IMR-90 (cell line): ENCODE measurements around the gene ANKRD30A. TPM values are rescaled to one million over a fixed set of nuclear protein-coding genes. Genes with fewer than 3 reads are reported as not detected.

Experiments
- ATAC-seq: fragments of 200-7000 bp; cut with Tn5 transposase; 2 replicates; pipeline ENCODE4 v1.9.1; 2020; ENCODE audit warnings: low read depth, mild to moderate bottlenecking, moderate library complexity
- BruUV-seq: library from RNA; stranded (reverse); fragments of 400-500 nt; replicated peaks from 2 replicates; lab custom pipeline; 2021; lab: Mats Ljungman, UMichigan
- CTCF ChIA-PET: fragments of 300-600 bp; formaldehyde crosslinking; extraction: SDS; loops from one replicate; lab custom pipeline; 2021; ENCODE audit warnings: antibody characterized with exemption; lab: Yijun Ruan, JAX
- POLR2A ChIA-PET: fragments of 300-600 bp; sonication (Branson Sonifier 250); formaldehyde crosslinking; loops from one replicate; lab custom pipeline; 2022; ENCODE audit warnings: antibody characterized with exemption; ENCODE audit not compliant: unreplicated experiment; lab: Charles Lee
- DNase-seq: peaks from one replicate; pipeline ENCODE4 v3.0.0; 2013
- H2AFZ ChIP-seq: replicated peaks from 2 replicates; pipeline ENCODE3; 2013; ENCODE audit warnings: low read length, mild to moderate bottlenecking; ENCODE audit not compliant: poor library complexity
- H2AK5ac ChIP-seq: 2 replicates; pipeline ENCODE4 v1.6.1; 2013; ENCODE audit warnings: low read depth, low read length, inconsistent platforms
- H2AK9ac ChIP-seq: replicated peaks from 2 replicates; pipeline ENCODE3; 2013; ENCODE audit warnings: mild to moderate bottlenecking, low read depth, low read length, moderate library complexity; ENCODE audit not compliant: poor library complexity
- H2BK120ac ChIP-seq: 2 replicates; pipeline ENCODE4 v1.6.1; 2013; ENCODE audit warnings: low read depth, low read length, inconsistent platforms
- H2BK15ac ChIP-seq: 3 replicates; pipeline ENCODE4 v1.6.1; 2013; ENCODE audit warnings: low read depth, low read length, inconsistent platforms
- H2BK20ac ChIP-seq: 2 replicates; pipeline ENCODE4 v1.6.1; 2013; ENCODE audit warnings: low read depth, mild to moderate bottlenecking, inconsistent platforms, low read length, moderate library complexity
- H2BK5ac ChIP-seq: 2 replicates; pipeline ENCODE4 v1.6.1; 2013; ENCODE audit warnings: mild to moderate bottlenecking, low read depth, low read length, inconsistent platforms; ENCODE audit not compliant: poor library complexity, severe bottlenecking
- H3K14ac ChIP-seq: replicated peaks from 2 replicates; pipeline ENCODE4 v1.6.1; 2013; ENCODE audit warnings: low read depth, low read length, inconsistent platforms
- H3K18ac ChIP-seq: 2 replicates; pipeline ENCODE4 v1.6.1; 2013; ENCODE audit warnings: low read depth, low read length, control low read depth
- H3K23ac ChIP-seq: 2 replicates; pipeline ENCODE4 v1.6.1; 2013; ENCODE audit warnings: low read depth, low read length, inconsistent platforms
- H3K27ac ChIP-seq: 2 replicates; pipeline ENCODE4 v1.5.1; 2013; ENCODE audit warnings: mild to moderate bottlenecking, control low read depth, low read length; ENCODE audit not compliant: insufficient read depth
- H3K27me3 ChIP-seq: 2 replicates; pipeline ENCODE4 v1.6.1; 2013; ENCODE audit warnings: low read length; ENCODE audit not compliant: control insufficient read depth, insufficient read depth
- H3K36me3 ChIP-seq: 2 replicates; pipeline ENCODE4 v1.6.1; 2013; ENCODE audit warnings: low read length, mixed read lengths; ENCODE audit not compliant: control insufficient read depth, insufficient read depth
- H3K4ac ChIP-seq: 2 replicates; pipeline ENCODE4 v1.6.1; 2013; ENCODE audit warnings: low read depth, low read length, inconsistent platforms
- H3K4me1 ChIP-seq: 2 replicates; pipeline ENCODE4 v1.6.1; 2013; ENCODE audit warnings: low read length, mixed read lengths; ENCODE audit not compliant: control insufficient read depth, insufficient read depth
- H3K4me2 ChIP-seq: 2 replicates; pipeline ENCODE4 v1.6.1; 2013; ENCODE audit warnings: low read depth, mild to moderate bottlenecking, control low read depth, low read length, moderate library complexity
- H3K4me3 ChIP-seq: 2 replicates; pipeline ENCODE4 v1.5.1; 2013; ENCODE audit warnings: low read depth, mild to moderate bottlenecking, control low read depth, low read length, moderate library complexity; ENCODE audit not compliant: insufficient read depth
- H3K56ac ChIP-seq: 2 replicates; pipeline ENCODE4 v1.6.1; 2013; ENCODE audit warnings: low read length, inconsistent platforms; ENCODE audit not compliant: insufficient read depth; ENCODE audit errors: extremely low read depth
- H3K79me1 ChIP-seq, 2 experiments: 2 replicates each; pipeline ENCODE4 v1.6.1; 2013; ENCODE audit warnings: low read length in 2 of 2, inconsistent platforms in 1 of 2, low read depth in 1 of 2
- H3K9ac ChIP-seq: 2 replicates; pipeline ENCODE4 v1.6.1; 2013; ENCODE audit warnings: low read depth, low read length, control low read depth
- H3K9me1 ChIP-seq: 2 replicates; pipeline ENCODE4 v1.6.1; 2013; ENCODE audit warnings: low read length, inconsistent platforms; ENCODE audit not compliant: insufficient read depth
- H3K9me3 ChIP-seq: 2 replicates; pipeline ENCODE4 v1.6.1; 2013; ENCODE audit warnings: low read length; ENCODE audit not compliant: control insufficient read depth, insufficient read depth
- H4K20me1 ChIP-seq: 2 replicates; pipeline ENCODE4 v1.6.1; 2013; ENCODE audit warnings: low read length, inconsistent platforms; ENCODE audit not compliant: insufficient read depth
- H4K5ac ChIP-seq: 2 replicates; pipeline ENCODE4 v1.6.1; 2013; ENCODE audit warnings: mild to moderate bottlenecking, low read depth, low read length, control low read depth
- H4K8ac ChIP-seq, 2 experiments: 2 replicates each; pipeline ENCODE4 v1.6.1; 2013; ENCODE audit warnings: low read depth in 2 of 2, low read length in 2 of 2, control low read depth in 1 of 2, inconsistent platforms in 1 of 2
- H4K91ac ChIP-seq: 2 replicates; pipeline ENCODE4 v1.6.1; 2013; ENCODE audit warnings: low read depth, low read length, inconsistent platforms; ENCODE audit not compliant: insufficient read depth
- NFE2L2 ChIP-seq: fragments of 150-350 bp; IDR thresholded peaks from 2 replicates; pipeline ENCODE4 v1.6.1; 2016; ENCODE audit warnings: low read depth, mild to moderate bottlenecking, low read length
- RAD21 ChIP-seq: IDR thresholded peaks from 2 replicates; pipeline ENCODE4 v1.6.1; 2012; ENCODE audit warnings: low read length, improper control_type of control experiment
- WGBS, 2 experiments: methylation state at CpG; one replicate each; pipeline versions ENCODE4 v1.1.5 to v1.1.7; 2013; ENCODE audit warnings: missing lambda C conversion rate in 2 of 2; ENCODE audit not compliant: insufficient read length in 1 of 2; ENCODE audit errors: extremely low coverage in 2 of 2; 5-methylcytosine and 5-hydroxymethylcytosine counted together
- dilution Hi-C: fragments of 300-500 bp; cut with HindIII; formaldehyde crosslinking; loops from one replicate; pipeline ENCODE4 v1.14.3; 2018; ENCODE audit warnings: low sequenced_read_pairs; ENCODE audit not compliant: unreplicated experiment
- in situ Hi-C: fragments of 300-500 bp; cut with MboI; formaldehyde crosslinking; loops from 3 replicates; pipeline ENCODE4 v1.14.3; 2019; ENCODE audit warnings: low sequenced_read_pairs, inconsistent platforms, mixed read lengths
- intact Hi-C: fragments of 100-400 bp; cut with micrococcal nuclease; formaldehyde crosslinking; loops from 2 replicates; pipeline ENCODE4 v1.10.0; 2022
- polyA plus RNA-seq, 3 experiments: library from polyadenylated mRNA; depleted of rRNA; stranded (reverse); fragments of >200 nt; gene quantifications; 2 replicates each; pipeline ENCODE4 v1.2.3, GENCODE V29; 2012; ENCODE audit warnings: low replicate concordance in 1 of 3
- total RNA-seq: library from RNA; depleted of rRNA; stranded (reverse); fragments of >200 nt; gene quantifications from 2 replicates; pipeline ENCODE4 v1.2.3, GENCODE V29; 2012

The ANKRD30A gene
- total and polyA plus RNA-seq, 2 of the 4 experiments (the other 2 are of a cell fraction): not detected

GRCh38 chr10:37109000-37109399 is 16.4 kb upstream of the ANKRD30A start:
- H3K23ac ChIP-seq: no peak overlapping the region
- no peaks in the 10 kb centered on the region for H3K9me1 ChIP-seq
- H2BK5ac ChIP-seq: no peak overlapping the region
- no peak overlapping the region for H3K27ac ChIP-seq
- ChIA-PET CTCF (no interaction called here), POLR2A (no interaction called here)
- peaks cover 4% of the 10 kb centered on the region for H3K9me3 ChIP-seq
- H3K9ac ChIP-seq: no peak overlapping the region
- no peaks in the 10 kb centered on the region for H4K20me1 ChIP-seq
- H3K18ac ChIP-seq: no peak overlapping the region
- H3K4ac ChIP-seq: no peak overlapping the region
- H3K36me3 ChIP-seq: no peaks in the 10 kb centered on the region
- BruUV-seq: no TSS peak
- no peak overlapping the region for H2BK20ac ChIP-seq
- H2BK120ac ChIP-seq: no peak overlapping the region
- no peaks in the 10 kb centered on the region for H3K4me1 ChIP-seq
- no peak overlapping the region for H3K4me2 ChIP-seq
- ATAC-seq: no peak
- in situ Hi-C loops: no loop called here
- H2AFZ ChIP-seq: no peak overlapping the region
- no peak overlapping the region for H4K5ac ChIP-seq
- no peak overlapping the region for H4K91ac ChIP-seq
- no peak overlapping the region for H2AK5ac ChIP-seq
- H3K4me3 ChIP-seq: no peak overlapping the region
- TF ChIP-seq NFE2L2: no peak
- TF ChIP-seq RAD21: no peak
- DNase-seq: no peak
- H3K79me1 ChIP-seq: no peaks in the 10 kb centered on the region
- no peak overlapping the region for H2AK9ac ChIP-seq
- no peak overlapping the region for H3K56ac ChIP-seq
- dilution Hi-C loops: no loop called here
- H4K8ac ChIP-seq: no peak overlapping the region
- no peak overlapping the region for H2BK15ac ChIP-seq
- H3K14ac ChIP-seq: no peak overlapping the region
- no CpG with 5 or more reads among the region's 1 CpG for WGBS, 2 experiments
- intact Hi-C loops: no loop called here
- H3K27me3 ChIP-seq: no peaks in the 10 kb centered on the region
